A549 (cell line): ENCODE measurements around the gene GPR139.

Source experiments
- BHLHE40 ChIP-seq: IDR thresholded peaks from 2 replicates; pipeline ENCODE4 v1.6.1; 2012; ENCODE audit warnings: low read depth, low read length, inconsistent platforms
- CBX8 ChIP-seq: fragments of 200-600 bp; sonication (generic); IDR thresholded peaks from 2 replicates; pipeline ENCODE4 v1.6.1; 2016
- CEBPB ChIP-seq, 2 experiments: fragments of >200 bp in 1 of 2; sonication (Bioruptor Twin) in 1 of 2; formaldehyde crosslinking in 1 of 2; IDR thresholded peaks; 2 replicates each; pipeline ENCODE4 v1.6.1; 2012 to 2016
- CHD2 ChIP-seq: fragments of 150-350 bp; IDR thresholded peaks from 2 replicates; pipeline ENCODE4 v1.6.1; 2014; ENCODE audit warnings: low read length; ENCODE audit not compliant: partially characterized antibody
- EP300 ChIP-seq, 2 experiments: fragments of >200 bp; sonication (Bioruptor Twin); formaldehyde crosslinking; IDR thresholded peaks; 2 replicates in 1 of 2; 3 replicates in 1 of 2; pipeline ENCODE4 v1.6.1; 2016 to 2017
- JUN ChIP-seq, 2 experiments: fragments of >200 bp; sonication (Bioruptor Twin); formaldehyde crosslinking; IDR thresholded peaks; 2 replicates in 1 of 2; 3 replicates in 1 of 2; pipeline ENCODE4 v1.6.1; 2016 to 2017
- KDM5A ChIP-seq: fragments of 200-600 bp; sonication (generic); IDR thresholded peaks from 2 replicates; pipeline ENCODE4 v1.6.1; 2016; ENCODE audit warnings: antibody characterized with exemption, mild to moderate bottlenecking
- MYC ChIP-seq: IDR thresholded peaks from 2 replicates; pipeline ENCODE4 v1.6.1; 2012; ENCODE audit warnings: mild to moderate bottlenecking, inconsistent platforms, low read length, improper control_type of control experiment, borderline replicate concordance
- POLR2A ChIP-seq: IDR thresholded peaks from 2 replicates; pipeline ENCODE4 v1.6.1; 2012; ENCODE audit warnings: mild to moderate bottlenecking, low read length
- RCOR1 ChIP-seq: fragments of 150-350 bp; IDR thresholded peaks from 2 replicates; pipeline ENCODE4 v1.6.1; 2014; ENCODE audit warnings: antibody characterized with exemption, low read length, low read depth
- RNF2 ChIP-seq: fragments of 200-600 bp; sonication (generic); IDR thresholded peaks from 2 replicates; pipeline ENCODE4 v1.6.1; 2016; ENCODE audit warnings: low read depth, mild to moderate bottlenecking, antibody characterized with exemption, moderate library complexity, borderline replicate concordance
- TF ChIP-seq, protein P1 (sequence below): fragments of >200 bp; sonication (Bioruptor Twin); formaldehyde crosslinking; IDR thresholded peaks from 3 replicates; pipeline ENCODE4 v1.5.1; 2016
- TF ChIP-seq, protein P2 (sequence below): fragments of 150-350 bp; IDR thresholded peaks from 2 replicates; pipeline ENCODE4 v1.6.1; 2014; ENCODE audit warnings: low read depth, mild to moderate bottlenecking, low read length

DNA sequence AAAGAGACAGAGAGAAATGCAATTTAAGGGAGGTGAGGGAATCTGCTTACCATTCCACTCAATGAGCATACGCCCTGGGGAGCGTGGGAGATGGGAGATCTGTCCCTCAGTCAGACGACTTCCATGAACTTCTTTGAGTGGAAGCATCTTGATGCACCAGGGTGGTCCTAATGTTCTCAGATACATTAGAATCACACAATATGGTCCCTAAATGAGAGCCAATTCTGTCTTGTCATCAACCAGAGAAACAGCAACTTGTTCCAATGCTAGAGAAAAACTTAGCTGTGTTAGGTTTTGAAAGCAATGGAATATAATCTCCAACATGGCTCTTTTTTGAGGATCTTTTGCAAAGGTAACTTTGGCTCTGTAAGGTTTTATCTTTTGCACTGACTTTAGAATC is 44.1 kb downstream of the GPR139 start:
- TF ChIP-seq, protein P1, sequence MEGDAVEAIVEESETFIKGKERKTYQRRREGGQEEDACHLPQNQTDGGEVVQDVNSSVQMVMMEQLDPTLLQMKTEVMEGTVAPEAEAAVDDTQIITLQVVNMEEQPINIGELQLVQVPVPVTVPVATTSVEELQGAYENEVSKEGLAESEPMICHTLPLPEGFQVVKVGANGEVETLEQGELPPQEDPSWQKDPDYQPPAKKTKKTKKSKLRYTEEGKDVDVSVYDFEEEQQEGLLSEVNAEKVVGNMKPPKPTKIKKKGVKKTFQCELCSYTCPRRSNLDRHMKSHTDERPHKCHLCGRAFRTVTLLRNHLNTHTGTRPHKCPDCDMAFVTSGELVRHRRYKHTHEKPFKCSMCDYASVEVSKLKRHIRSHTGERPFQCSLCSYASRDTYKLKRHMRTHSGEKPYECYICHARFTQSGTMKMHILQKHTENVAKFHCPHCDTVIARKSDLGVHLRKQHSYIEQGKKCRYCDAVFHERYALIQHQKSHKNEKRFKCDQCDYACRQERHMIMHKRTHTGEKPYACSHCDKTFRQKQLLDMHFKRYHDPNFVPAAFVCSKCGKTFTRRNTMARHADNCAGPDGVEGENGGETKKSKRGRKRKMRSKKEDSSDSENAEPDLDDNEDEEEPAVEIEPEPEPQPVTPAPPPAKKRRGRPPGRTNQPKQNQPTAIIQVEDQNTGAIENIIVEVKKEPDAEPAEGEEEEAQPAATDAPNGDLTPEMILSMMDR = no peak
- TF ChIP-seq CBX8 = no peak
- TF ChIP-seq CEBPB (IDR thresholded peaks at IDR 0.05) = no peak
- TF ChIP-seq BHLHE40 = no peak
- TF ChIP-seq, protein P2, sequence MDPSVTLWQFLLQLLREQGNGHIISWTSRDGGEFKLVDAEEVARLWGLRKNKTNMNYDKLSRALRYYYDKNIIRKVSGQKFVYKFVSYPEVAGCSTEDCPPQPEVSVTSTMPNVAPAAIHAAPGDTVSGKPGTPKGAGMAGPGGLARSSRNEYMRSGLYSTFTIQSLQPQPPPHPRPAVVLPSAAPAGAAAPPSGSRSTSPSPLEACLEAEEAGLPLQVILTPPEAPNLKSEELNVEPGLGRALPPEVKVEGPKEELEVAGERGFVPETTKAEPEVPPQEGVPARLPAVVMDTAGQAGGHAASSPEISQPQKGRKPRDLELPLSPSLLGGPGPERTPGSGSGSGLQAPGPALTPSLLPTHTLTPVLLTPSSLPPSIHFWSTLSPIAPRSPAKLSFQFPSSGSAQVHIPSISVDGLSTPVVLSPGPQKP = no peak
- no peak for TF ChIP-seq KDM5A
- TF ChIP-seq JUN (IDR thresholded peaks at IDR 0.05) = no peak
- TF ChIP-seq RCOR1 = no peak
- TF ChIP-seq POLR2A = no peak
- TF ChIP-seq EP300 (IDR thresholded peaks at IDR 0.05) = no peak
- TF ChIP-seq CHD2 = no peak
- no peak for TF ChIP-seq MYC
- TF ChIP-seq RNF2 = no peak
